GM21576 (cell line): ENCODE results near the gene CRKL.

Experiments used
- ATAC-seq: cut with Tn5 transposase; IDR thresholded peaks from one replicate; pipeline ENCODE4 v1.9.1; 2021; ENCODE audit warnings: mild to moderate bottlenecking, moderate library complexity; ENCODE audit not compliant: unreplicated experiment

Gene CRKL

GRCh38 chr22:20993304-20994127 is 76.3 kb downstream of the CRKL start:
- no peak for ATAC-seq

GRCh38 chr22:20994128-20994901 is 77.1 kb downstream of the CRKL start:
- no peak for ATAC-seq

- no peak for ATAC-seq
Measured at GRCh38 chr22:20994902-20995241, 77.7 kb downstream of the CRKL start.

- ATAC-seq: no peak
Measured at GRCh38 chr22:20995329-20996030, 78.3 kb downstream of the CRKL start.

GRCh38 chr22:20996031-20996410 is 78.8 kb downstream of the CRKL start:
- ATAC-seq: no peak

- ATAC-seq: no peak
Measured at GRCh38 chr22:20996598-20997535, 79.7 kb downstream of the CRKL start.

- no peak for ATAC-seq
Measured at GRCh38 chr22:20997536-20998257, 80.5 kb downstream of the CRKL start.

- ATAC-seq: no peak
Measured at GRCh38 chr22:20998411-20999336, 81.5 kb downstream of the CRKL start.

- no peak for ATAC-seq
Measured at GRCh38 chr22:20999350-21000206, 82.4 kb downstream of the CRKL start.

GRCh38 chr22:21000207-21000986 is 83.2 kb downstream of the CRKL start:
- ATAC-seq: no peak

- ATAC-seq: no peak
Measured at GRCh38 chr22:21000987-21001600, 83.9 kb downstream of the CRKL start.

- ATAC-seq: peak; percentile 77
Measured at GRCh38 chr22:21001601-21002325, 84.6 kb downstream of the CRKL start, which contains the start of gene THAP7. TSS of gene THAP7 (minus strand) at chr22:21002118. CDS start at chr22:21001911, 207 bp downstream.
